ENCODE data around the gene TMA7B.

Gene TMA7B

DNA sequence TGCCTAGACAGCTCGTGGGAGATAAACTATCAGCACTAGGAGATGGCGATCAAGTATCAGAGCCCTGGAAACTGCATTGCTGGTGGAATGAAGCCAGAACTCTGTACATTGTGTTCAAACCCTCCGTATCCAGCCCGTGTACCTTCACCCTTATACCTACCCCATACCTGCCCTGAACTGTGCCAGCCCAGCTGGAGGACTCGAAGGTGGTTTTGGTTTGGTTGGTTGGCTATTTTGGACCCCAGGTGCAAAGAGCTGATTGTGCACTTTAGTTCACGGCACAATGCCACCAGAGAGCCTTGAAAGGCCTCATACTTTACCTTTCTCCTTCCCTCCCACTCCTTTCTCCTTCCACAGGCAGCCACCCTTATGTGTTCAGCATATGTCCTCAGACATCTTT, 50.5 kb downstream of the TMA7B start:
- Histone ChIP-seq H3K9me3 (ENCODE audit: severe bottlenecking) (no peaks in the 10 kb centered on the region), H3K27me3 (ENCODE audit: insufficient read depth, poor library complexity, severe bottlenecking) (no peaks in the 10 kb centered on the region), H3K4me3 (ENCODE audit: severe bottlenecking) (no peak overlapping the region), H3K36me3 (ENCODE audit: low read depth) (no peaks in the 10 kb centered on the region), H3K4me1 (ENCODE audit: insufficient read depth, poor library complexity, severe bottlenecking) (peaks cover 37% of the 10 kb centered on the region), H3K27ac (ENCODE audit: poor library complexity, severe bottlenecking) (no peak overlapping the region)
- DNase-seq (ENCODE audit: low spot score) (no peak), ATAC-seq (ENCODE audit: low read depth) (no peak)
- no peak for TF ChIP-seq CTCF (IDR thresholded peaks at IDR 0.05; ENCODE audit: poor library complexity, severe bottlenecking)
